Fibroblast of lung (primary cell): ENCODE data around the gene FAM227A.

ENCODE experiments used
- EZH2 ChIP-seq: IDR thresholded peaks from 2 replicates; pipeline ENCODE4 v1.5.1; 2012; ENCODE audit warnings: low read length, control low read depth, mild to moderate bottlenecking; ENCODE audit errors: missing control alignments
- TF ChIP-seq, protein P1 (sequence below), 2 donors: IDR thresholded peaks in 1 of 2; conservative IDR thresholded peaks in 1 of 2; 1 replicate in 1 of 2; 2 replicates in 1 of 2; pipeline ENCODE4 v1.5.1; 2011 to 2012; ENCODE audit warnings: low read length in 2 of 2, control low read depth in 1 of 2, inconsistent platforms in 1 of 2, low read depth in 1 of 2, mild to moderate bottlenecking in 1 of 2

- TF ChIP-seq, protein P1, sequence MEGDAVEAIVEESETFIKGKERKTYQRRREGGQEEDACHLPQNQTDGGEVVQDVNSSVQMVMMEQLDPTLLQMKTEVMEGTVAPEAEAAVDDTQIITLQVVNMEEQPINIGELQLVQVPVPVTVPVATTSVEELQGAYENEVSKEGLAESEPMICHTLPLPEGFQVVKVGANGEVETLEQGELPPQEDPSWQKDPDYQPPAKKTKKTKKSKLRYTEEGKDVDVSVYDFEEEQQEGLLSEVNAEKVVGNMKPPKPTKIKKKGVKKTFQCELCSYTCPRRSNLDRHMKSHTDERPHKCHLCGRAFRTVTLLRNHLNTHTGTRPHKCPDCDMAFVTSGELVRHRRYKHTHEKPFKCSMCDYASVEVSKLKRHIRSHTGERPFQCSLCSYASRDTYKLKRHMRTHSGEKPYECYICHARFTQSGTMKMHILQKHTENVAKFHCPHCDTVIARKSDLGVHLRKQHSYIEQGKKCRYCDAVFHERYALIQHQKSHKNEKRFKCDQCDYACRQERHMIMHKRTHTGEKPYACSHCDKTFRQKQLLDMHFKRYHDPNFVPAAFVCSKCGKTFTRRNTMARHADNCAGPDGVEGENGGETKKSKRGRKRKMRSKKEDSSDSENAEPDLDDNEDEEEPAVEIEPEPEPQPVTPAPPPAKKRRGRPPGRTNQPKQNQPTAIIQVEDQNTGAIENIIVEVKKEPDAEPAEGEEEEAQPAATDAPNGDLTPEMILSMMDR (conservative IDR thresholded peaks at IDR 0.05 in 1 of 2, IDR thresholded peaks at IDR 0.05 in 1 of 2; ENCODE audit: low read depth in 1 of 2, low read length in 2 of 2), result no peak
- TF ChIP-seq EZH2, result no peak
Measured at GRCh38 chr22:38618258-38618657, 37.9 kb downstream of the FAM227A start.
